Liver (tissue), 9 donors: Measurements from ENCODE around the gene TCF21. TPM values are rescaled to one million over a fixed set of nuclear protein-coding genes. Genes with fewer than 3 reads are reported as not detected.

Experiments used
- DNase-seq: peaks from one replicate; pipeline ENCODE4 v3.0.0-alpha.2; 2017; ENCODE audit warnings: low spot score
- H3K27ac ChIP-seq, 2 donors: one replicate each; pipeline ENCODE4 v1.7.0; 2013; ENCODE audit warnings: inconsistent platforms in 2 of 2, low read length in 2 of 2, control low read depth in 1 of 2, low read depth in 1 of 2, mild to moderate bottlenecking in 1 of 2
- H3K27me3 ChIP-seq, 4 donors: one replicate each; pipeline versions ENCODE4 v1.6.1 to v1.7.0; 2013; ENCODE audit warnings: low read length in 3 of 4, inconsistent platforms in 1 of 4, mild to moderate bottlenecking in 1 of 4, moderate library complexity in 1 of 4; ENCODE audit not compliant: control insufficient read depth in 4 of 4, insufficient read depth in 4 of 4
- H3K36me3 ChIP-seq, 4 donors: one replicate each; pipeline versions ENCODE4 v1.6.1 to v1.7.0; 2013; ENCODE audit warnings: low read length in 3 of 4, mild to moderate bottlenecking in 3 of 4, low read depth in 1 of 4, moderate library complexity in 1 of 4; ENCODE audit not compliant: control insufficient read depth in 4 of 4, insufficient read depth in 3 of 4
- H3K4me1 ChIP-seq, 4 donors: one replicate each; pipeline versions ENCODE4 v1.6.1 to v1.7.0; 2013; ENCODE audit warnings: low read length in 3 of 4, mild to moderate bottlenecking in 3 of 4, moderate library complexity in 1 of 4; ENCODE audit not compliant: control insufficient read depth in 4 of 4, insufficient read depth in 4 of 4
- H3K4me3 ChIP-seq, 3 donors: one replicate each; pipeline versions ENCODE4 v1.6.1 to v1.7.0; 2013; ENCODE audit warnings: low read length in 3 of 3, control low read depth in 1 of 3, low read depth in 1 of 3, mild to moderate bottlenecking in 1 of 3
- H3K9ac ChIP-seq, 2 donors: one replicate each; pipeline ENCODE4 v1.7.0; 2013; ENCODE audit warnings: low read length in 2 of 2, mild to moderate bottlenecking in 2 of 2, moderate library complexity in 2 of 2, control low read depth in 1 of 2, low read depth in 1 of 2
- H3K9me3 ChIP-seq, 4 donors: one replicate each; pipeline versions ENCODE4 v1.6.1 to v1.7.0; 2013; ENCODE audit warnings: low read length in 3 of 4; ENCODE audit not compliant: control insufficient read depth in 4 of 4
- EGR1 ChIP-seq, 2 donors: IDR thresholded peaks; 2 replicates each; pipeline ENCODE4 v1.6.1; 2016 to 2018; ENCODE audit warnings: antibody characterized with exemption in 2 of 2, low read depth in 2 of 2
- FOXA1 ChIP-seq: IDR thresholded peaks from 2 replicates; pipeline ENCODE4 v1.6.1; 2016; ENCODE audit warnings: antibody characterized with exemption
- FOXA2 ChIP-seq: IDR thresholded peaks from 2 replicates; pipeline ENCODE4 v1.6.1; 2016; ENCODE audit warnings: antibody characterized with exemption
- GABPA ChIP-seq, 2 donors: IDR thresholded peaks in 1 of 2; conservative IDR thresholded peaks in 1 of 2; 2 replicates each; pipeline ENCODE4 v1.6.1; 2016; ENCODE audit warnings: antibody characterized with exemption in 2 of 2, mild to moderate bottlenecking in 1 of 2, moderate library complexity in 1 of 2
- HNF4A ChIP-seq, 2 donors: conservative IDR thresholded peaks; 2 replicates each; pipeline ENCODE4 v1.6.1; 2016; ENCODE audit warnings: antibody characterized with exemption in 2 of 2, mild to moderate bottlenecking in 2 of 2
- HNF4G ChIP-seq: IDR thresholded peaks from 2 replicates; pipeline ENCODE4 v1.6.1; 2016; ENCODE audit warnings: antibody characterized with exemption
- JUND ChIP-seq, 2 donors: IDR thresholded peaks; 2 replicates each; pipeline ENCODE4 v1.6.1; 2016; ENCODE audit warnings: antibody characterized with exemption in 2 of 2
- NR2F2 ChIP-seq: IDR thresholded peaks from 2 replicates; pipeline ENCODE4 v1.6.1; 2016; ENCODE audit warnings: antibody characterized with exemption
- RAD21 ChIP-seq, 2 donors: IDR thresholded peaks; 2 replicates each; pipeline ENCODE4 v1.6.1; 2016; ENCODE audit warnings: antibody characterized with exemption in 2 of 2, mild to moderate bottlenecking in 2 of 2
- RXRA ChIP-seq, 2 donors: IDR thresholded peaks; 2 replicates each; pipeline ENCODE4 v1.6.1; 2017 to 2018; ENCODE audit warnings: antibody characterized with exemption in 2 of 2, mild to moderate bottlenecking in 1 of 2
- SP1 ChIP-seq: IDR thresholded peaks from 2 replicates; pipeline ENCODE4 v1.6.1; 2018; ENCODE audit warnings: antibody characterized with exemption, mild to moderate bottlenecking
- TAF1 ChIP-seq: conservative IDR thresholded peaks from 2 replicates; pipeline ENCODE4 v1.6.1; 2016; ENCODE audit warnings: antibody characterized with exemption, mild to moderate bottlenecking
- YY1 ChIP-seq: IDR thresholded peaks from 2 replicates; pipeline ENCODE4 v1.6.1; 2016; ENCODE audit warnings: antibody characterized with exemption, mild to moderate bottlenecking
- WGBS: extraction: QIAGEN DNeasy Blood & Tissue Kit; methylation state at CpG from one replicate; pipeline ENCODE4 v1.1.7; 2013; 5-methylcytosine and 5-hydroxymethylcytosine counted together
- polyA plus RNA-seq, 2 donors: library from polyadenylated mRNA; stranded (reverse) in 1 of 2; unstranded in 1 of 2; fragments of 200-250 nt in 1 of 2; fragments of >200 nt in 1 of 2; fragmentation: Nextera tagmentation in 1 of 2; extraction: Ambion mirVana in 1 of 2; gene quantifications; one replicate each; pipeline versions ENCODE4 v1.2.1 to v1.2.3, GENCODE V29; 2013 to 2015
- total RNA-seq, 2 donors: library from RNA; depleted of rRNA; stranded (reverse); fragments of >200 nt; gene quantifications; one replicate each; pipeline ENCODE4 v1.2.3, GENCODE V29; 2014
- TF ChIP-seq, protein P1 (sequence below): IDR thresholded peaks from 2 replicates; pipeline ENCODE4 v1.6.1; 2016; ENCODE audit warnings: antibody characterized with exemption, mild to moderate bottlenecking
- TF ChIP-seq, protein P2 (sequence below): IDR thresholded peaks from 2 replicates; pipeline ENCODE4 v1.6.1; 2016; ENCODE audit warnings: antibody characterized with exemption
- TF ChIP-seq, protein P3 (sequence below): IDR thresholded peaks from 2 replicates; pipeline ENCODE4 v1.6.1; 2016; ENCODE audit warnings: antibody characterized with exemption
- TF ChIP-seq, protein P4 (sequence below): fragments of 150-350 bp; IDR thresholded peaks from 2 replicates; pipeline ENCODE4 v1.5.1; 2017; ENCODE audit warnings: improper control_type of control experiment, low read depth, low read length; ENCODE audit not compliant: missing input control
- TF ChIP-seq, protein P5 (sequence below): IDR thresholded peaks from 2 replicates; pipeline ENCODE4 v1.6.1; 2016; ENCODE audit warnings: antibody characterized with exemption
- donor health status: healthy.
- donor health status: healthy.
- donor health status: healthy.
- donor health status: healthy.
- donor health status: healthy.

TCF21 gene
- total and polyA plus RNA-seq, 4 donors = 0.57 to 1.1 (median 0.85) TPM

DNA sequence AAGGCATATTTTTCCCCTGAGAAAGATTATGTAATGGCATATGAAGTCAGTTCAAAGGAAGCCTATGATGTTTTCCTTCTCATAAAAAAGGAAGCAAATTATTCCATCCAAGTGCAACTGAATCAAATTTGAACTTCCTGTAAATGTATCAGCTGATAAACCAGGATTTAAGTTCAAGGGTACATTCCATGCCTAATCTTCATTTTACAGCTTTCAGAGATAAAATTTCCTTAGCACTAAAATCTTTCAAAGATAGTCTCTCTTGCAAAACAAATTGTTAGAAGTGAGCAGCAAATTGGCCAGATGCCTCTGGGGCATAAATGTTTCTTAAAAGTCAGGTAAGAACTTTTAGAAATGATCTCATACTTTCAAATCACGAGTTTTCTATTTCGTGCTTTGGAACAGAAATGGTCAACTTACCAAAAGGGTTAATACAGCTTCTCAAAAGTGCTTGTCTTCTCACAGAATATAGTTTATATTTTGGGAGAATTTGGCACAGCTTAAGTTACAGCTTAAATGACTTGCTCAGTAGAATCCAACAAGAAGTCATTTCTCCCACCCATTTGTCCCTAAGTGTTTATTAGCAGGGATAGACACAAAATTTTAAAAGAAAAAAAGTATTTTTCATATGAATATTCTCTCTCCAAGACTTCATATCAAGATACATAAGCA is 2.7 kb upstream of the TCF21 start:
- H3K9ac ChIP-seq = no peak overlapping the region
- peaks cover 0 to 35% (median 12%) of the 10 kb centered on the region in 4 donors for H3K27me3 ChIP-seq
- no peak for TF ChIP-seq GABPA (IDR thresholded peaks at IDR 0.05 in 1 of 2, conservative IDR thresholded peaks at IDR 0.05 in 1 of 2)
- no peak for TF ChIP-seq FOXA1
- no peak for TF ChIP-seq HNF4A (conservative IDR thresholded peaks at IDR 0.05)
- TF ChIP-seq, protein P1, sequence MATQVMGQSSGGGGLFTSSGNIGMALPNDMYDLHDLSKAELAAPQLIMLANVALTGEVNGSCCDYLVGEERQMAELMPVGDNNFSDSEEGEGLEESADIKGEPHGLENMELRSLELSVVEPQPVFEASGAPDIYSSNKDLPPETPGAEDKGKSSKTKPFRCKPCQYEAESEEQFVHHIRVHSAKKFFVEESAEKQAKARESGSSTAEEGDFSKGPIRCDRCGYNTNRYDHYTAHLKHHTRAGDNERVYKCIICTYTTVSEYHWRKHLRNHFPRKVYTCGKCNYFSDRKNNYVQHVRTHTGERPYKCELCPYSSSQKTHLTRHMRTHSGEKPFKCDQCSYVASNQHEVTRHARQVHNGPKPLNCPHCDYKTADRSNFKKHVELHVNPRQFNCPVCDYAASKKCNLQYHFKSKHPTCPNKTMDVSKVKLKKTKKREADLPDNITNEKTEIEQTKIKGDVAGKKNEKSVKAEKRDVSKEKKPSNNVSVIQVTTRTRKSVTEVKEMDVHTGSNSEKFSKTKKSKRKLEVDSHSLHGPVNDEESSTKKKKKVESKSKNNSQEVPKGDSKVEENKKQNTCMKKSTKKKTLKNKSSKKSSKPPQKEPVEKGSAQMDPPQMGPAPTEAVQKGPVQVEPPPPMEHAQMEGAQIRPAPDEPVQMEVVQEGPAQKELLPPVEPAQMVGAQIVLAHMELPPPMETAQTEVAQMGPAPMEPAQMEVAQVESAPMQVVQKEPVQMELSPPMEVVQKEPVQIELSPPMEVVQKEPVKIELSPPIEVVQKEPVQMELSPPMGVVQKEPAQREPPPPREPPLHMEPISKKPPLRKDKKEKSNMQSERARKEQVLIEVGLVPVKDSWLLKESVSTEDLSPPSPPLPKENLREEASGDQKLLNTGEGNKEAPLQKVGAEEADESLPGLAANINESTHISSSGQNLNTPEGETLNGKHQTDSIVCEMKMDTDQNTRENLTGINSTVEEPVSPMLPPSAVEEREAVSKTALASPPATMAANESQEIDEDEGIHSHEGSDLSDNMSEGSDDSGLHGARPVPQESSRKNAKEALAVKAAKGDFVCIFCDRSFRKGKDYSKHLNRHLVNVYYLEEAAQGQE = no peak
- no peak for TF ChIP-seq YY1
- no peak for TF ChIP-seq RAD21 (IDR thresholded peaks at IDR 0.05)
- TF ChIP-seq, protein P2, sequence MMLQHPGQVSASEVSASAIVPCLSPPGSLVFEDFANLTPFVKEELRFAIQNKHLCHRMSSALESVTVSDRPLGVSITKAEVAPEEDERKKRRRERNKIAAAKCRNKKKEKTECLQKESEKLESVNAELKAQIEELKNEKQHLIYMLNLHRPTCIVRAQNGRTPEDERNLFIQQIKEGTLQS = no peak
- TF ChIP-seq SP1 = no peak
- no peak for TF ChIP-seq NR2F2
- H3K4me1 ChIP-seq = peaks cover 1 to 8% (median 6%) of the 10 kb centered on the region in 4 donors
- H3K9me3 ChIP-seq = peaks cover 0 to 5% (median 2%) of the 10 kb centered on the region in 4 donors
- H3K36me3 ChIP-seq = no peaks in the 10 kb centered on the region
- H3K4me3 ChIP-seq = no peak overlapping the region
- 44% methylated on average over 2 of the region's 2 CpGs for WGBS
- no peak for DNase-seq
- H3K27ac ChIP-seq = no peak overlapping the region

DNA sequence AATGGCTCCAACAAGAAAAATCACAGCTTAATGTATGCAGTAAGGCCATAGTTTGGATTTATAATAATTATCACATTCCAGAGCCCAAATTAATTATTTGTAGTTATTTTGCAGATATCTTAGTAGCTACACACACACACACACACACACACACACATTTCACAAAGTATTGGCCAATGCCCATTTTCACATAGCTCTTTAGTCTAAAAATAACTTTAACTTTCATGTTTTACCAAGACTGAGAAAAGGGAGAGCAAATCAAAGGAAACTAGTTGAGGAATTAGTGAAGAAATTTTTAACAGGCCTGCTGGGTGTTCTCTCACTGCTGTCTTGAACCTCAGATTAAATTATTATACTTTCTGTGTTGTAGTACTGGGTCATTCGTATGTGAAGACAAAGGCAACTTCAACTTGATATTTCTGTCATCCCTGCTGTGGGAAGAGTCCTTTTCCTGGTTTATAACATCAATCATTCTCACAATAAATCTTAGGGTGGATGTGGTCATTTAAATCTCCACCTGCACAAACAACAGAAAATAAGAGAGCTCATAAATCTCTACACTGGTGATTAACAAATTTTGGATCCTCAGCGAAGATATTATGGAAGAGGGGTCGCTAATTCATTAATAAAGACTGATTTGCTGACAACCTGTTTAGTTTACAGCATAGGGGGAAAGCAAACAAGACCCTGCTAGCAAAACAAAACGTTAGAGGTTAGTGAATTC is 1.6 kb upstream of the TCF21 start:
- TF ChIP-seq RAD21 (IDR thresholded peaks at IDR 0.05) (no peak), JUND (IDR thresholded peaks at IDR 0.05) (no peak), HNF4A (conservative IDR thresholded peaks at IDR 0.05) (no peak), EGR1 (IDR thresholded peaks at IDR 0.05; ENCODE audit: low read depth in 2 of 2) (no peak), RXRA (IDR thresholded peaks at IDR 0.05) (no peak), HNF4G (no peak), NR2F2 (no peak), SP1 (no peak), YY1 (no peak), FOXA2 (no peak), GABPA (IDR thresholded peaks at IDR 0.05 in 1 of 2, conservative IDR thresholded peaks at IDR 0.05 in 1 of 2) (no peak), FOXA1 (no peak), TAF1 (no peak)
- TF ChIP-seq, protein P3, sequence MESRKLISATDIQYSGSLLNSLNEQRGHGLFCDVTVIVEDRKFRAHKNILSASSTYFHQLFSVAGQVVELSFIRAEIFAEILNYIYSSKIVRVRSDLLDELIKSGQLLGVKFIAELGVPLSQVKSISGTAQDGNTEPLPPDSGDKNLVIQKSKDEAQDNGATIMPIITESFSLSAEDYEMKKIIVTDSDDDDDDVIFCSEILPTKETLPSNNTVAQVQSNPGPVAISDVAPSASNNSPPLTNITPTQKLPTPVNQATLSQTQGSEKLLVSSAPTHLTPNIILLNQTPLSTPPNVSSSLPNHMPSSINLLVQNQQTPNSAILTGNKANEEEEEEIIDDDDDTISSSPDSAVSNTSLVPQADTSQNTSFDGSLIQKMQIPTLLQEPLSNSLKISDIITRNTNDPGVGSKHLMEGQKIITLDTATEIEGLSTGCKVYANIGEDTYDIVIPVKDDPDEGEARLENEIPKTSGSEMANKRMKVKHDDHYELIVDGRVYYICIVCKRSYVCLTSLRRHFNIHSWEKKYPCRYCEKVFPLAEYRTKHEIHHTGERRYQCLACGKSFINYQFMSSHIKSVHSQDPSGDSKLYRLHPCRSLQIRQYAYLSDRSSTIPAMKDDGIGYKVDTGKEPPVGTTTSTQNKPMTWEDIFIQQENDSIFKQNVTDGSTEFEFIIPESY = no peak
- TF ChIP-seq, protein P1 = no peak
- TF ChIP-seq, protein P4, sequence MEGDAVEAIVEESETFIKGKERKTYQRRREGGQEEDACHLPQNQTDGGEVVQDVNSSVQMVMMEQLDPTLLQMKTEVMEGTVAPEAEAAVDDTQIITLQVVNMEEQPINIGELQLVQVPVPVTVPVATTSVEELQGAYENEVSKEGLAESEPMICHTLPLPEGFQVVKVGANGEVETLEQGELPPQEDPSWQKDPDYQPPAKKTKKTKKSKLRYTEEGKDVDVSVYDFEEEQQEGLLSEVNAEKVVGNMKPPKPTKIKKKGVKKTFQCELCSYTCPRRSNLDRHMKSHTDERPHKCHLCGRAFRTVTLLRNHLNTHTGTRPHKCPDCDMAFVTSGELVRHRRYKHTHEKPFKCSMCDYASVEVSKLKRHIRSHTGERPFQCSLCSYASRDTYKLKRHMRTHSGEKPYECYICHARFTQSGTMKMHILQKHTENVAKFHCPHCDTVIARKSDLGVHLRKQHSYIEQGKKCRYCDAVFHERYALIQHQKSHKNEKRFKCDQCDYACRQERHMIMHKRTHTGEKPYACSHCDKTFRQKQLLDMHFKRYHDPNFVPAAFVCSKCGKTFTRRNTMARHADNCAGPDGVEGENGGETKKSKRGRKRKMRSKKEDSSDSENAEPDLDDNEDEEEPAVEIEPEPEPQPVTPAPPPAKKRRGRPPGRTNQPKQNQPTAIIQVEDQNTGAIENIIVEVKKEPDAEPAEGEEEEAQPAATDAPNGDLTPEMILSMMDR = no peak
- TF ChIP-seq, protein P2 = no peak
- TF ChIP-seq, protein P5, sequence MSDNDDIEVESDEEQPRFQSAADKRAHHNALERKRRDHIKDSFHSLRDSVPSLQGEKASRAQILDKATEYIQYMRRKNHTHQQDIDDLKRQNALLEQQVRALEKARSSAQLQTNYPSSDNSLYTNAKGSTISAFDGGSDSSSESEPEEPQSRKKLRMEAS = no peak
- Histone ChIP-seq H3K36me3 (no peaks in the 10 kb centered on the region), H3K4me1 (peaks cover 1 to 12% (median 7%) of the 10 kb centered on the region in 4 donors), H3K9ac (no peak overlapping the region), H3K27ac (no peak overlapping the region), H3K9me3 (peaks cover 0 to 5% (median 2%) of the 10 kb centered on the region in 4 donors), H3K4me3 (no peak overlapping the region), H3K27me3 (peaks cover 0 to 36% (median 13%) of the 10 kb centered on the region in 4 donors)
- WGBS = 33% methylated on average over 4 of the region's 4 CpGs
- DNase-seq = no peak
